Stomach (tissue), 4 donors: ENCODE results near the gene SLC4A2.

ENCODE experiments used
- CTCF ChIP-seq, 7 experiments: fragments of 450-650 bp in 4 of 7; fragments of 200-600 bp in 3 of 7; sonication (generic) in 3 of 7; IDR thresholded peaks; one replicate each; pipeline ENCODE4 v1.5.1; 2016 to 2019; ENCODE audit warnings: antibody characterized with exemption in 7 of 7, control low read depth in 2 of 7, mild to moderate bottlenecking in 1 of 7
- POLR2A ChIP-seq, 4 donors: fragments of 450-650 bp; IDR thresholded peaks; one replicate each; pipeline ENCODE4 v1.6.1; 2016; ENCODE audit warnings: antibody characterized with exemption in 4 of 4, control low read depth in 2 of 4, mild to moderate bottlenecking in 1 of 4, moderate library complexity in 1 of 4
- POLR2AphosphoS5 ChIP-seq, 3 donors: sonication (generic); formaldehyde crosslinking; IDR thresholded peaks; one replicate each; pipeline ENCODE4 v1.6.1; 2016; ENCODE audit warnings: antibody characterized with exemption in 3 of 3

- TF ChIP-seq CTCF (IDR thresholded peaks at IDR 0.05): no peak
- TF ChIP-seq POLR2A (IDR thresholded peaks at IDR 0.05): no peak
- no peak for TF ChIP-seq POLR2AphosphoS5 (IDR thresholded peaks at IDR 0.05)
These were observed 25.5 kb upstream of the SLC4A2 start for GRCh38 chr7:151033864-151034249.
